Right lobe of liver (tissue), 6 donors: ENCODE measurements around the gene UCK2. TPM values are rescaled to one million over a fixed set of nuclear protein-coding genes. Genes with fewer than 3 reads are reported as not detected.

ENCODE experiments used
- ATAC-seq, 4 donors: fragments of 200-7000 bp; cut with Tn5 transposase; one replicate each; pipeline ENCODE4 v1.9.1; 2020; ENCODE audit warnings: mild to moderate bottlenecking in 4 of 4, moderate library complexity in 4 of 4
- DNase-seq, 3 donors: peaks; one replicate each; pipeline ENCODE4 v3.0.0-alpha.2; 2020
- H3K27ac ChIP-seq, 3 donors: fragments of 200-600 bp; one replicate each; pipeline ENCODE4 v1.8.0; 2022
- H3K27me3 ChIP-seq, 2 donors: fragments of 200-600 bp; one replicate each; pipeline ENCODE4 v1.8.0; 2022
- H3K36me3 ChIP-seq, 4 donors: fragments of 200-600 bp; sonication (generic) in 1 of 4; one replicate each; pipeline versions ENCODE4 v1.5.1 to v1.8.0; 2017 to 2022; ENCODE audit warnings: control low read depth in 1 of 4
- H3K4me1 ChIP-seq, 4 donors: fragments of 200-600 bp; sonication (generic) in 1 of 4; one replicate each; pipeline versions ENCODE4 v1.5.1 to v1.8.0; 2017 to 2022; ENCODE audit warnings: control low read depth in 1 of 4
- H3K4me3 ChIP-seq, 3 donors: fragments of 200-600 bp; one replicate each; pipeline ENCODE4 v1.8.0; 2022
- H3K9me3 ChIP-seq, 4 donors: fragments of 200-600 bp; sonication (generic) in 1 of 4; one replicate each; pipeline versions ENCODE4 v1.5.1 to v1.8.0; 2017 to 2022; ENCODE audit warnings: control low read depth in 1 of 4
- CTCF ChIP-seq, 4 donors: fragments of 200-600 bp in 3 of 4; fragments of 450-650 bp in 1 of 4; IDR thresholded peaks; one replicate each; pipeline versions ENCODE4 v1.5.1 to v1.8.0; 2016 to 2022; ENCODE audit warnings: antibody characterized with exemption in 4 of 4, mild to moderate bottlenecking in 2 of 4
- POLR2A ChIP-seq: fragments of 450-650 bp; IDR thresholded peaks from one replicate; pipeline ENCODE4 v1.6.1; 2017; ENCODE audit warnings: antibody characterized with exemption, mild to moderate bottlenecking
- WGBS: methylation state at CpG from one replicate; pipeline ENCODE4 v1.1.6; 2018; ENCODE audit warnings: low coverage, low lambda C conversion rate; ENCODE audit not compliant: insufficient coverage; ENCODE audit errors: missing lambda C conversion rate; 5-methylcytosine and 5-hydroxymethylcytosine counted together
- intact Hi-C, 2 donors: fragments of 100-400 bp; cut with DNase I; formaldehyde crosslinking; loops; one replicate each; pipeline versions ENCODE4 v1.11.2 to v1.14.1; 2022
- total RNA-seq, 6 experiments: library from RNA; depleted of rRNA in 2 of 6; stranded (reverse); fragments of >200 nt in 2 of 6; fragmentation: NEBNext Ultra II Directional in 3 of 6; extraction: Animal tissue kit (Norgen Biotek cat#: 25700) in 3 of 6; gene quantifications; one replicate each; pipeline versions ENCODE4 v1.1.0 to v1.2.4, GENCODE V29; 2016 to 2023
- donor health status: DM: no; HTN: yes; CAD: no.
- donor health status: DM: no; HTN: no; CAD: no.
- donor health status: DM: no; HTN: no; CAD: no.
- donor health status: DM: no; HTN: yes; CAD: no.
- donor health status: DM: no; HTN: yes; CAD: no.

UCK2 gene
- total RNA-seq, 6 experiments from 2014 or later = 8.4 to 22.9 (median 10.4) TPM

- no peak overlapping the region for H3K27ac ChIP-seq
- DNase-seq (no peak), ATAC-seq (peak in 1 of 4 donors; percentile 35)
- no peaks in the 10 kb centered on the region for H3K9me3 ChIP-seq
- H3K4me3 ChIP-seq = no peak overlapping the region
- H3K27me3 ChIP-seq = no peaks in the 10 kb centered on the region
- WGBS = 67% methylated on average over 5 of the region's 7 CpGs
- H3K36me3 ChIP-seq = no peaks in the 10 kb centered on the region
- TF ChIP-seq POLR2A = no peak
- TF ChIP-seq CTCF (IDR thresholded peaks at IDR 0.05) = no peak
- H3K4me1 ChIP-seq = peaks cover 0 to 29% (median 13%) of the 10 kb centered on the region in 4 donors
- intact Hi-C loops = no loop called here
Observed at GRCh38 chr1:165854101-165854845, 26.9 kb downstream of the UCK2 start.

- no peaks in the 10 kb centered on the region for H3K9me3 ChIP-seq
- H3K27ac ChIP-seq = no peak overlapping the region
- WGBS = 81% methylated on average over 9 of the region's 9 CpGs
- intact Hi-C loops = no loop called here
- no peaks in the 10 kb centered on the region for H3K27me3 ChIP-seq
- DNase-seq (no peak), ATAC-seq (no peak)
- H3K36me3 ChIP-seq = no peaks in the 10 kb centered on the region
- H3K4me1 ChIP-seq = peaks cover 0 to 35% (median 13%) of the 10 kb centered on the region in 4 donors
- no peak overlapping the region for H3K4me3 ChIP-seq
- no peak for TF ChIP-seq CTCF (IDR thresholded peaks at IDR 0.05)
- TF ChIP-seq POLR2A = no peak
Observed at GRCh38 chr1:165855010-165855838, 27.8 kb downstream of the UCK2 start.

GRCh38 chr1:165856021-165856420, 28.6 kb downstream of the UCK2 start:
- no peaks in the 10 kb centered on the region for H3K27me3 ChIP-seq
- no peaks in the 10 kb centered on the region for H3K36me3 ChIP-seq
- no peak overlapping the region for H3K4me3 ChIP-seq
- DNase-seq (no peak), ATAC-seq (no peak)
- intact Hi-C loops = no loop called here
- peaks cover 0 to 35% (median 13%) of the 10 kb centered on the region in 4 donors for H3K4me1 ChIP-seq
- no peak for TF ChIP-seq CTCF (IDR thresholded peaks at IDR 0.05)
- no peak for TF ChIP-seq POLR2A
- WGBS = 75% methylated on average over 3 of the region's 3 CpGs
- H3K27ac ChIP-seq = no peak overlapping the region
- H3K9me3 ChIP-seq = no peaks in the 10 kb centered on the region

GRCh38 chr1:165856606-165857005, 29.2 kb downstream of the UCK2 start:
- Histone ChIP-seq H3K9me3 (no peaks in the 10 kb centered on the region), H3K27me3 (no peaks in the 10 kb centered on the region), H3K4me1 (peaks cover 0 to 35% (median 13%) of the 10 kb centered on the region in 4 donors), H3K36me3 (no peaks in the 10 kb centered on the region), H3K4me3 (no peak overlapping the region), H3K27ac (no peak overlapping the region)
- intact Hi-C loops = no loop called here
- DNase-seq = no peak
- WGBS = 62% methylated on average over 3 of the region's 3 CpGs
- no peak for ATAC-seq
- TF ChIP-seq CTCF (IDR thresholded peaks at IDR 0.05) (no peak), POLR2A (no peak)
